Breast epithelium (tissue), 3 donors: ENCODE results near the gene RPS15.

Experiments used
- POLR2A ChIP-seq: fragments of 450-650 bp; IDR thresholded peaks from one replicate; pipeline ENCODE4 v1.6.1; 2016; ENCODE audit warnings: antibody characterized with exemption, mild to moderate bottlenecking, moderate library complexity
- POLR2AphosphoS5 ChIP-seq, 3 donors: sonication (generic); formaldehyde crosslinking; IDR thresholded peaks; one replicate each; pipeline ENCODE4 v1.6.1; 2017; ENCODE audit warnings: antibody characterized with exemption in 3 of 3

DNA sequence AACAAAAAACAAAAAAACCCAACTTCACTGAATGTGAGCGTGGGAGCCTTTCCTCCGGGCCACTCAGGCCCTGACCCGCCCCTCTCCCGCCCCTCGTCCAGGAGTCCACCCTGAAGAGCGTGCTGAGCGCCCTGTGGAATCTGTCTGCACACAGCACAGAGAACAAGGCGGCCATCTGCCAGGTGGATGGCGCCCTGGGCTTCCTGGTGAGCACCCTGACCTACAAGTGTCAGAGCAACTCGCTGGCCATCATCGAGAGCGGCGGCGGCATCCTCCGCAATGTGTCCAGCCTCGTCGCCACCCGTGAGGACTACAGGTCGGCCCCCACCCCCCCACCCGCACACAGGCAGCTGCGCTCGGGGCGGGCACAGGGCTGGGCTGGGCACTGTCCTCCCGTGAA is 23.7 kb downstream of the RPS15 start:
- TF ChIP-seq POLR2AphosphoS5 (IDR thresholded peaks at IDR 0.05) (no peak), POLR2A (no peak)
